H1 (cell line): Measurements from ENCODE around the gene SOCS7. TPM values are rescaled to one million over a fixed set of nuclear protein-coding genes. Genes with fewer than 3 reads are reported as not detected.

Source experiments
- CTCF ChIA-PET: fragments of 300-600 bp; sonication (Branson Sonifier 250); formaldehyde crosslinking; loops from one replicate; lab custom pipeline; 2021; ENCODE audit not compliant: partially characterized antibody; lab: Charles Lee
- POLR2A ChIA-PET: fragments of 300-600 bp; sonication (Branson Sonifier 250); formaldehyde crosslinking; loops from one replicate; lab custom pipeline; 2021; ENCODE audit warnings: inconsistent platforms; ENCODE audit not compliant: partially characterized antibody; lab: Charles Lee
- DNase-seq, 2 experiments: peaks; one replicate each; pipeline versions ENCODE4 v3.0.0 to v3.0.0-alpha.2; 2010 to 2022; ENCODE audit warnings: low spot score in 2 of 2, low read depth in 1 of 2, mixed read lengths in 1 of 2
- FAIRE-seq: peaks from 2 replicates; lab custom pipeline; 2011; peaks lifted over from hg19 to GRCh38; lab: Jason Lieb, UNC
- H2AFZ ChIP-seq: 2 replicates; pipeline ENCODE4 v1.8.1; 2012; ENCODE audit warnings: low read length, inconsistent platforms
- H2AK5ac ChIP-seq: 2 replicates; pipeline ENCODE4 v1.6.1; 2013; ENCODE audit warnings: low read depth, low read length
- H2BK120ac ChIP-seq: replicated peaks from 2 replicates; pipeline ENCODE3; 2013; ENCODE audit warnings: low read depth, low read length, inconsistent platforms
- H2BK12ac ChIP-seq: 2 replicates; pipeline ENCODE4 v1.6.1; 2013; ENCODE audit warnings: low read depth, low read length
- H2BK15ac ChIP-seq: 2 replicates; pipeline ENCODE4 v1.6.1; 2013; ENCODE audit warnings: low read length
- H2BK20ac ChIP-seq: 2 replicates; pipeline ENCODE4 v1.6.1; 2013; ENCODE audit warnings: low read length
- H2BK5ac ChIP-seq: 2 replicates; pipeline ENCODE4 v1.6.1; 2013; ENCODE audit warnings: low read depth, low read length
- H3K14ac ChIP-seq: 2 replicates; pipeline ENCODE4 v1.6.1; 2013; ENCODE audit warnings: inconsistent platforms; ENCODE audit not compliant: insufficient read length
- H3K18ac ChIP-seq: 2 replicates; pipeline ENCODE4 v1.6.1; 2013; ENCODE audit warnings: low read length; ENCODE audit errors: extremely low read depth
- H3K23ac ChIP-seq: 2 replicates; pipeline ENCODE4 v1.6.1; 2013; ENCODE audit warnings: inconsistent platforms; ENCODE audit not compliant: insufficient read length
- H3K23me2 ChIP-seq: 2 replicates; pipeline ENCODE4 v1.6.1; 2013; ENCODE audit warnings: low read depth, low read length
- H3K27ac ChIP-seq: 2 replicates; pipeline ENCODE4 v1.6.1; 2011; ENCODE audit warnings: low read depth, low read length, inconsistent platforms
- H3K27me3 ChIP-seq, 4 experiments: replicated peaks in 1 of 4; 1 replicate in 1 of 4; 2 replicates in 3 of 4; pipeline versions ENCODE4 v1.6.1 to v1.8.1; 2011 to 2013; ENCODE audit warnings: low read length in 3 of 4, mild to moderate bottlenecking in 3 of 4, inconsistent platforms in 2 of 4, mixed read lengths in 2 of 4, moderate library complexity in 1 of 4; ENCODE audit not compliant: control insufficient read depth in 3 of 4, insufficient read depth in 3 of 4; ENCODE audit errors: extremely low read depth in 1 of 4
- H3K36me3 ChIP-seq, 4 experiments: 2 replicates each; pipeline versions ENCODE4 v1.6.1 to v1.8.1; 2011 to 2013; ENCODE audit warnings: mild to moderate bottlenecking in 4 of 4, low read length in 3 of 4, moderate library complexity in 2 of 4, control low read depth in 1 of 4, inconsistent platforms in 1 of 4; ENCODE audit not compliant: insufficient read depth in 4 of 4, control insufficient read depth in 2 of 4
- H3K4ac ChIP-seq: replicated peaks from 2 replicates; pipeline ENCODE3; 2013; ENCODE audit warnings: low read length, low read depth, mixed read lengths, inconsistent platforms; ENCODE audit not compliant: insufficient read length
- H3K4me1 ChIP-seq, 4 experiments: replicated peaks in 1 of 4; 1 replicate in 1 of 4; 2 replicates in 3 of 4; pipeline versions ENCODE4 v1.6.1 to v1.8.1; 2011 to 2013; ENCODE audit warnings: low read length in 3 of 4, inconsistent platforms in 2 of 4, mixed read lengths in 1 of 4; ENCODE audit not compliant: insufficient read depth in 4 of 4, control insufficient read depth in 3 of 4
- H3K4me2 ChIP-seq, 2 experiments: 2 replicates each; pipeline versions ENCODE4 v1.6.1 to v1.8.1; 2011 to 2013; ENCODE audit warnings: low read depth in 2 of 2, low read length in 2 of 2, control low read depth in 1 of 2, inconsistent platforms in 1 of 2, mild to moderate bottlenecking in 1 of 2; ENCODE audit not compliant: insufficient read depth in 1 of 2
- H3K4me3 ChIP-seq, 4 experiments: fragments of 200-600, 300-600 bp in 1 of 4; sonication (generic), shearing (Covaris generic), sonication (Bioruptor Twin) in 1 of 4; 2 replicates each; pipeline versions ENCODE4 v1.5.1 to v1.8.1; 2011 to 2016; ENCODE audit warnings: low read length in 4 of 4, low read depth in 3 of 4, control low read depth in 2 of 4, inconsistent platforms in 2 of 4, mild to moderate bottlenecking in 2 of 4, mixed read lengths in 1 of 4, moderate library complexity in 1 of 4; ENCODE audit not compliant: insufficient read depth in 2 of 4; ENCODE audit errors: extremely low read depth in 1 of 4
- H3K56ac ChIP-seq: replicated peaks from 2 replicates; pipeline ENCODE3; 2013; ENCODE audit warnings: low read depth, mild to moderate bottlenecking, mixed read lengths, low read length, inconsistent platforms; ENCODE audit not compliant: insufficient read length
- H3K79me1 ChIP-seq: 2 replicates; pipeline ENCODE4 v1.6.1; 2013; ENCODE audit warnings: low read depth, low read length, control low read depth
- H3K79me2 ChIP-seq, 2 experiments: 2 replicates each; pipeline versions ENCODE4 v1.6.1 to v1.8.1; 2012 to 2013; ENCODE audit warnings: low read length in 2 of 2, mild to moderate bottlenecking in 2 of 2, inconsistent platforms in 1 of 2; ENCODE audit not compliant: insufficient read depth in 2 of 2, control insufficient read depth in 1 of 2
- H3K9ac ChIP-seq, 4 experiments: replicated peaks in 1 of 4; 1 replicate in 1 of 4; 2 replicates in 3 of 4; pipeline versions ENCODE4 v1.6.1 to v1.8.1; 2011 to 2013; ENCODE audit warnings: low read depth in 3 of 4, low read length in 3 of 4, control low read depth in 2 of 4, mild to moderate bottlenecking in 2 of 4, moderate library complexity in 2 of 4, inconsistent platforms in 1 of 4; ENCODE audit errors: extremely low read depth in 1 of 4
- H3K9me3 ChIP-seq, 2 experiments: 2 replicates each; pipeline versions ENCODE4 v1.6.1 to v1.8.1; 2012 to 2013; ENCODE audit warnings: mild to moderate bottlenecking in 2 of 2, moderate library complexity in 2 of 2, control low read depth in 1 of 2, inconsistent platforms in 1 of 2, low read depth in 1 of 2, low read length in 1 of 2, mixed read lengths in 1 of 2; ENCODE audit not compliant: insufficient read depth in 2 of 2
- H4K20me1 ChIP-seq, 2 experiments: replicated peaks in 1 of 2; 2 replicates each; pipeline versions ENCODE3 to v1.8.1; 2011 to 2013; ENCODE audit warnings: inconsistent platforms in 2 of 2, low read length in 2 of 2, mild to moderate bottlenecking in 1 of 2; ENCODE audit not compliant: insufficient read depth in 2 of 2, control insufficient read depth in 1 of 2
- H4K5ac ChIP-seq: 2 replicates; pipeline ENCODE4 v1.6.1; 2013; ENCODE audit warnings: low read length, low read depth, mixed read lengths, inconsistent platforms; ENCODE audit not compliant: insufficient read length
- H4K8ac ChIP-seq: 2 replicates; pipeline ENCODE4 v1.8.0; 2013; ENCODE audit warnings: mild to moderate bottlenecking, moderate library complexity, low read length, inconsistent platforms; ENCODE audit not compliant: insufficient read depth; ENCODE audit errors: extremely low read depth
- H4K91ac ChIP-seq: replicated peaks from 2 replicates; pipeline ENCODE3; 2013; ENCODE audit warnings: low read length, mixed read lengths, inconsistent platforms; ENCODE audit not compliant: insufficient read length
- ASH2L ChIP-seq: fragments of 200-600, 300-600 bp; sonication (generic); IDR thresholded peaks from one replicate; pipeline ENCODE4 v1.7.1; 2017; ENCODE audit warnings: low read length
- EP300 ChIP-seq, 2 experiments: IDR thresholded peaks; 1 replicate in 1 of 2; 2 replicates in 1 of 2; pipeline ENCODE4 v1.6.1; 2011 to 2012; ENCODE audit warnings: low read depth in 2 of 2, low read length in 2 of 2, mild to moderate bottlenecking in 2 of 2, borderline replicate concordance in 1 of 2, inconsistent platforms in 1 of 2, moderate library complexity in 1 of 2
- EZH2 ChIP-seq: fragments of 200-600 bp; sonication (generic); IDR thresholded peaks from 2 replicates; pipeline ENCODE4 v1.7.1; 2012; ENCODE audit warnings: low read depth, mild to moderate bottlenecking, moderate library complexity, low read length, inconsistent platforms; ENCODE audit not compliant: severe bottlenecking
- GABPA ChIP-seq: IDR thresholded peaks from 2 replicates; pipeline ENCODE4 v1.6.1; 2011; ENCODE audit warnings: mild to moderate bottlenecking, low read length, moderate library complexity, borderline replicate concordance; ENCODE audit not compliant: insufficient read depth
- GTF2F1 ChIP-seq: IDR thresholded peaks from 2 replicates; pipeline ENCODE4 v1.6.1; 2012; ENCODE audit warnings: low read depth, low read length, improper control_type of control experiment, borderline replicate concordance
- NANOG ChIP-seq: IDR thresholded peaks from 2 replicates; pipeline ENCODE4 v1.6.1; 2011; ENCODE audit warnings: low read length, low read depth, mild to moderate bottlenecking, inconsistent platforms; ENCODE audit not compliant: insufficient read depth, poor library complexity, severe bottlenecking
- RNF2 ChIP-seq: fragments of 200-900, 300-1000 bp; sonication (generic); IDR thresholded peaks from 2 replicates; pipeline ENCODE4 v1.7.1; 2016; ENCODE audit warnings: borderline replicate concordance, low read depth, mild to moderate bottlenecking, antibody characterized with exemption, low read length; ENCODE audit not compliant: poor library complexity, severe bottlenecking; ENCODE audit errors: missing control alignments
- SP4 ChIP-seq: IDR thresholded peaks from 2 replicates; pipeline ENCODE4 v1.6.1; 2012; ENCODE audit warnings: low read length, inconsistent platforms
- WGBS, 2 experiments: shearing (Covaris generic) in 1 of 2; methylation state at CpG; one replicate each; pipeline versions ENCODE4 v1.1.6 to v1.1.7; 2013 to 2015; ENCODE audit warnings: low lambda C conversion rate in 2 of 2, mixed read lengths in 2 of 2, inconsistent platforms in 1 of 2, low coverage in 1 of 2, missing lambda C conversion rate in 1 of 2; ENCODE audit not compliant: insufficient replicate concordance in 2 of 2, insufficient coverage in 1 of 2, insufficient read length in 1 of 2; ENCODE audit errors: extremely low coverage in 1 of 2, missing lambda C conversion rate in 1 of 2; 5-methylcytosine and 5-hydroxymethylcytosine counted together
- polyA plus RNA-seq, 7 experiments: library from polyadenylated mRNA; depleted of rRNA in 3 of 7; stranded (reverse) in 5 of 7; unstranded in 2 of 7; fragments of >200 nt in 5 of 7; fragments of 200-250 nt in 2 of 7; gene quantifications; 1 replicate in 5 of 7; 2 replicates in 1 of 7; 4 replicates in 1 of 7; pipeline versions ENCODE4 v1.2.1 to v1.2.3, GENCODE V29; 2011 to 2013; ENCODE audit warnings: missing spikeins in 2 of 7, mixed read lengths in 2 of 7
- total RNA-seq: library from RNA; stranded (reverse); fragmentation: NEBNext Ultra II Directional; extraction: Animal tissue kit (Norgen Biotek cat#: 25700); gene quantifications from 2 replicates; pipeline ENCODE4 v1.2.1, GENCODE V29; 2021
- TF ChIP-seq, protein P1 (sequence below): IDR thresholded peaks from 2 replicates; pipeline ENCODE4 v1.6.1; 2012; ENCODE audit warnings: inconsistent platforms
- TF ChIP-seq, protein P2 (sequence below): IDR thresholded peaks from 2 replicates; pipeline ENCODE4 v1.6.1; 2011; ENCODE audit warnings: low read length, improper control_type of control experiment

The SOCS7 gene
- total and polyA plus RNA-seq, 2 of the 8 experiments (the other 6 are each of a cell fraction or from before 2014, with no cell fraction given), result 13.5 to 26.9 TPM

DNA sequence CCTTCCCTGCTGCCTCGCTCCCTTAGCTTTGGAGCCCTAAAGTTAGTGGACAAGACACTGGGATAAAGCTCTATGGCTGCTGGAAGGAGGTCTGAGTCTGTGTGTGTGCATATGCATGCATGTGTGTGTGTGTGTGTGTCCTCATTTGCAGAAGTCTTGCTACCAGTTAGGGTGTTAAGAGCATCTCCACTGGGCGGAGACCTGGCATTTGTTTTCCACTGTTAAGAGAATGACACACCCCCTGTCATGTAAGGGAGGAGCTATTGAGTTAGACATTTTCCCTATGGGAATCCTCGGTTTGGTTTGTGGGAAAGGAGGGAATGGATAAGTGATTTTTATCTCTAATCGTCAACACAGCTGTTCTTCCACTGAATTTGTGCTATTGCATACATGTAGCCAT, 51.8 kb downstream of the SOCS7 start:
- 0 out of 2 replicates have a peak overlapping the region, but pooled peaks have one; percentile 10 for H2BK12ac ChIP-seq
- peaks cover 13 to 27% (median 19%) of the 10 kb centered on the region in 4 experiments for H3K4me1 ChIP-seq
- H3K4me3 ChIP-seq, result peak overlapping the region in 1 of 4 experiments; percentile 23; a peak in 1 of 8 replicates
- WGBS, 2 experiments, result 66% methylated on average over 4 of the region's 4 CpGs; no CpG with 5 or more reads in 1 of the 2 experiments
- H2AK5ac ChIP-seq, result no peak overlapping the region
- H3K14ac ChIP-seq, result no peak overlapping the region
- H3K79me2 ChIP-seq, result no peaks in the 10 kb centered on the region
- FAIRE-seq, result no peak
- no peak overlapping the region for H2BK5ac ChIP-seq
- no peaks in the 10 kb centered on the region for H4K20me1 ChIP-seq
- no peaks in the 10 kb centered on the region for H3K27me3 ChIP-seq
- 0 out of 7 replicates have a peak overlapping the region, but pooled peaks of 1 of the 4 experiments have one; percentile 8 for H3K9ac ChIP-seq
- H2BK20ac ChIP-seq, result no peak overlapping the region; the same call in 1 of the 2 replicates
- no peak overlapping the region for H2BK120ac ChIP-seq
- H4K91ac ChIP-seq, result no peak overlapping the region
- DNase-seq, result no peak
- H3K4me2 ChIP-seq, result peak overlapping the region; percentile 31 to 50; a peak in 2 of 4 replicates
- ChIA-PET CTCF (interaction anchor here (0.6 to 6.4 kb wide), 25 partner anchors 8 to 266 kb away, joined by 3 to 45 read pairs (median 4); partner anchors contain the start of gene GPR179), POLR2A (interaction anchor here (0.7 to 8.2 kb wide), 13 partner anchors 9 to 77 kb away, joined by 3 to 77 read pairs (median 4); no protein-coding TSS in a partner anchor)
- no peaks in the 10 kb centered on the region; the same call in 1 of the 2 replicates for H3K23me2 ChIP-seq
- H3K23ac ChIP-seq, result no peak overlapping the region
- H4K8ac ChIP-seq, result no peak overlapping the region
- H3K9me3 ChIP-seq, result no peaks in the 10 kb centered on the region
- H3K18ac ChIP-seq, result no peak overlapping the region
- no peaks in the 10 kb centered on the region for H3K79me1 ChIP-seq
- H3K4ac ChIP-seq, result no peak overlapping the region
- H3K56ac ChIP-seq, result no peak overlapping the region
- H3K27ac ChIP-seq, result no peak overlapping the region; the same call in 1 of the 2 replicates
- no peak overlapping the region for H2AFZ ChIP-seq
- 0 out of 2 replicates have a peak overlapping the region, but pooled peaks have one; percentile 36 for H2BK15ac ChIP-seq
- H3K36me3 ChIP-seq, result peaks cover 0 to 21% (median 7%) of the 10 kb centered on the region in 4 experiments; a peak in 4 of 8 replicates
- no peak overlapping the region for H4K5ac ChIP-seq
- TF ChIP-seq GTF2F1, result no peak
- TF ChIP-seq ASH2L, result no peak
- TF ChIP-seq GABPA, result no peak
- TF ChIP-seq, protein P1, sequence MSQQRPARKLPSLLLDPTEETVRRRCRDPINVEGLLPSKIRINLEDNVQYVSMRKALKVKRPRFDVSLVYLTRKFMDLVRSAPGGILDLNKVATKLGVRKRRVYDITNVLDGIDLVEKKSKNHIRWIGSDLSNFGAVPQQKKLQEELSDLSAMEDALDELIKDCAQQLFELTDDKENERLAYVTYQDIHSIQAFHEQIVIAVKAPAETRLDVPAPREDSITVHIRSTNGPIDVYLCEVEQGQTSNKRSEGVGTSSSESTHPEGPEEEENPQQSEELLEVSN, result no peak
- TF ChIP-seq EP300 (IDR thresholded peaks at IDR 0.05; ENCODE audit: borderline replicate concordance in 1 of 2, low read depth in 2 of 2, low read length in 2 of 2), result no peak
- TF ChIP-seq EZH2, result no peak
- TF ChIP-seq RNF2, result no peak
- no peak for TF ChIP-seq SP4
- TF ChIP-seq, protein P2, sequence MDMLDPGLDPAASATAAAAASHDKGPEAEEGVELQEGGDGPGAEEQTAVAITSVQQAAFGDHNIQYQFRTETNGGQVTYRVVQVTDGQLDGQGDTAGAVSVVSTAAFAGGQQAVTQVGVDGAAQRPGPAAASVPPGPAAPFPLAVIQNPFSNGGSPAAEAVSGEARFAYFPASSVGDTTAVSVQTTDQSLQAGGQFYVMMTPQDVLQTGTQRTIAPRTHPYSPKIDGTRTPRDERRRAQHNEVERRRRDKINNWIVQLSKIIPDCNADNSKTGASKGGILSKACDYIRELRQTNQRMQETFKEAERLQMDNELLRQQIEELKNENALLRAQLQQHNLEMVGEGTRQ, result no peak
- TF ChIP-seq NANOG, result no peak
